HG02588 (cell line): Measurements from ENCODE around the gene NFKB1.

Experiments
- ATAC-seq: cut with Tn5 transposase; IDR thresholded peaks from one replicate; pipeline ENCODE4 v1.9.1; 2021; ENCODE audit warnings: mild to moderate bottlenecking, moderate library complexity; ENCODE audit not compliant: unreplicated experiment

The NFKB1 gene

GRCh38 chr4:102529977-102530376 is 28.8 kb downstream of the NFKB1 start:
- ATAC-seq = no peak

DNA sequence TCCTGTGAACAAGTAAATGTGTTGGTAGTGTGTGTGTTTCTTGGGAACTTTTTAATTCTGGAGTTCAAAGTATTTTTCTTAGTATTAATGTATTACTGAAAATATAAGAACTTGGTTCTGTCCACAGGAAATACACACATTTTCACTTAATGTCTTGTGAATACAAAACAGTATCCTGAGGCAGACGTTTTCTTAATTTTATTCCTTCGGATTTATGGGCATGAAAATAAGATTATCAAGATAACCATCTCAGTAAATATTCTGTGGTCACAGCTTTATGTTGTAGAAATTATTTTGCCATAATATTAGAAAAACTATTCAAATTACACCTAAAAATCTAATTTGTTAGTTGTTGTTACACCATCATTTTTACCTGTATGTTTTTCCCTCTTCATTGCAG is 29.8 kb downstream of the NFKB1 start:
- ATAC-seq = no peak

DNA sequence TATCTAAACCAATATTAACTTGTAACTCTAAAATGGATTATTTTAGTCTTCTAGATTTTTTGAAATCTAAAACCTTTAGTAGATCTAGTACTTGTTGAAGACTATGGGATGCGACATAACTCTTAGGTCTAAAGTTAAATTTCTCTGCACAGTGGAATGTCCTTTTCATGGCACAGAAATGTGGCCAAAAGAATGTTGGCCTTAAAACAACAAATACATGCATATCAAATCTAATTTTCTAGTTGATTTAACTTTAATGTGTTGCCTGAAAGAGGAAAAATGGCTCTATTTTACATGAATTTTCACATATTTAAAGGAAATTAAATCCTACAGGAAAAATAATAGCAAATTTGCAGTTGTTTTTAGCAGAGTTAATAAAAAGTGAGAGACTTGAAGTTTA is 30.3 kb downstream of the NFKB1 start:
- ATAC-seq = no peak

DNA sequence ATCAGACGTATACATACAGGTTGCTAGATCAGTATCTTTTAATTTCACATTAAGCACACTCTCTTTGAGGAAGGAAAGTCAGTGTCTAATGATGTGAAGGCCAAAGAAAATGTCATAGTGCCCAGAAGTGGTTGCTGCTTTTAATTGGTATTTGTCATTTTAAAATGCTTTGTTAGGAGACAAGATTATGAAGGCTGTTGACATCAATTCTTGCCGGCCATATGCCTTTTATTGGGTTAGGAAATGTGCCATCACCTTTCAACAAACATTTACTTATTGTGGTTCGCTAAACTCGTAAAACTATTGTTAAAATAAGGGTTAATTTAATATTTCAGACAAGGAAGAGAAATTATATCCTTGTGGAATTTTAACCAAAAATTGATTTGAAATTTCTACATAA is 32.2 kb downstream of the NFKB1 start:
- no peak for ATAC-seq

- ATAC-seq = no peak
These were observed 32.7 kb downstream of the NFKB1 start for GRCh38 chr4:102533904-102534303.

- no peak for ATAC-seq
These were observed 33.7 kb downstream of the NFKB1 start for GRCh38 chr4:102534845-102535244.

GRCh38 chr4:102535398-102536082 is 34.4 kb downstream of the NFKB1 start:
- peak; percentile 64 for ATAC-seq

DNA sequence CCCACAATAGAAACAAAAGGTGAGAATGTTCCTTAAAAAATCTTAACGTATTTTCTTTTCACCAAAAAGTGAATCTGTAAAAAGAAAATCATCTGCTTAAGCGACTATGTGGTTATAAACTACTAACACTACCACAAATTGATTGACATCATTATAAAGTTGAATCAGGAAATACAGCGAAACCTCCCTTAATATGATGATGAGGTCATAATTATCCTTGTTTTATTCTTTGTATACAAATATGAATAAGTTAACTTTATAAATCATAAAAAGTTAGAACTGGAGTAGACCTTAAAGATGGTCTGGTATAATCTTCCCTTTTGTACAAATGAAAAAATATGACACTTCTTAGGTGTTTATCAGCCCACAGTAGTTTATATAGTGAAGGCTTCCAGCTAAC is 35.6 kb downstream of the NFKB1 start:
- ATAC-seq = no peak

GRCh38 chr4:102537269-102537668 is 36.1 kb downstream of the NFKB1 start:
- ATAC-seq = no peak

DNA sequence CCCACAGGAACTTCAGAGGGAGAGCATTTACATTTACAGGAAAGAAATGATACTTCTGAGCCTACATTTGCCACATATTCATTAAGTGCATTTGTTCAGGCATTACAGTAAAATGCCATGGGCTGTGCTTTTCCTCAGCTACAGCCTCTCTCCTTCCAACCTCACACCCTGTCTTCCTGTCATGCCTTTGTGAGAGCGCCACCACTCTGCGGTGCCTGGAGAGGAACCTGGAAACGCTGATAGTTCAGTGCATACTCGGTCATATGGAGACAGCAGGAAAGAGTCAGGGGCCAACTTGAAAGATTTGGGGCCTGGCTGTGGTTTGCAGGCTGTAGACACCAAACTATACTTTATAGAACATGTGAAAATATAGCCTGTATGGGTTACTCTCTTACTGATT is 40.5 kb downstream of the NFKB1 start:
- no peak for ATAC-seq

DNA sequence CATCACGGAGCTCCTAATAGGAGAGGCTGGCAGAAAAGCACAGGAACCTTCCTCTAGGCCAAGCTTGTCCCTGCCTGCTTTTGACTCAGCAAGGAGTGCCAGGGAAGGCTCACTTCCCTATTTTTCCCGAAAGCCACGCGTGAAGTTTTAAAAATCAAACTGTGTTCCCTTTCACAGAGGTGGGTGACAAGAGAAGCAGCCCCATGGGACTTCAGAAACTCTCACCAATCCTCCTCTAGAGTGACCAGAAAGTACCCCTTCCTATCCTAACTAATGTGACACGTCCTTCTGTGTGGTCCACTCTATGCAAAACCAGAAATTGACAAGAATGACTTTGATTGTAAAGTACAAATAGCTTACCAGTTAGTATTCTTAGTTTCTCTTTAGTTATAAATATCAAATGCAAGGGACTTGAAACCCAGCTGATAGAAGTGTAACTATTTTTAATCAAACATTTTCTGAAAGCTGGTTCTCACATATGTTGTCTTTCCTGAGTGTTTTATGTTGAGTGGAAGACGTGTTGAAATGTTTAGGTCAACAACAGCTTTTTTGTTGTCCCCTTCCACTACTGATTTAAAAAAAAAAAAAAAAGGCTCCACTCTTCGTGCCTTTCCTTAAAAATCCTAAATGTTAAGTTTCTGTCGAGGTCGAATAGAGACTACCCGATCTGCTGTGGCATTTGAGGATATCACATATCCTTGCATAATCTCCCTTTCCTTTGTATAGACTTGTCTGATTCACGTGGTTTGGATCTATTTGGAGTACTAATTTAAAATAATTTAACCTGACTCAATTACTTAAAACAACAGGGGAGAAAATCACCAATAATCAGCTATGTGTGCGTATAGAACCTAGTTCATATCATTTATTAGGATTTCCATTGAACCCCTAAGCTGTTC is 42.1 kb downstream of the NFKB1 start:
- peak; percentile 81 for ATAC-seq

- ATAC-seq = peak; percentile 45
These were observed 45.5 kb downstream of the NFKB1 start for GRCh38 chr4:102546635-102547034.

GRCh38 chr4:102547973-102548372 is 46.8 kb downstream of the NFKB1 start:
- ATAC-seq = no peak

- no peak for ATAC-seq
These were observed 50.9 kb downstream of the NFKB1 start for GRCh38 chr4:102551958-102552565.

DNA sequence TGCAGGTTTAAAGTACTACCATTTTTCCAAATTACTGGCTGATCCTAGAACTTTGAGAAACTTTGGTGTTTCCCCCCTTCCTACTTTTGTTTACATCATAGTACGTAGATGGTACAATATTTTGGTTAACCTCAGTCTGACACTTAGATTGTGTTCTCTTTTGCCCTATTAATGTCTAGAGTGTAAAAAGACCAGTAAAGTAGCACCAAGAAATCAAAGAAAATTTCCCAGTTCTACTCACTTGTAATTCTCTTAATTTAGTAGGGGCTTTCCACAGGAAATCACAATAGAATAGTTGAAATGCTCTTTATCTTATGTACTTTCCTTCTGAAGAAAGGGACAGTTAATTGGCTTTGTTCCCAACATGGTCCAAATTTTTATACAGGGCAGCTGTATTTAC is 51.6 kb downstream of the NFKB1 start:
- no peak for ATAC-seq

- no peak for ATAC-seq
These were observed 52.8 kb downstream of the NFKB1 start for GRCh38 chr4:102553982-102554381.

GRCh38 chr4:102554482-102554881 is 53.3 kb downstream of the NFKB1 start:
- ATAC-seq = no peak

- ATAC-seq = no peak
These were observed 53.8 kb downstream of the NFKB1 start for GRCh38 chr4:102554992-102555391.

DNA sequence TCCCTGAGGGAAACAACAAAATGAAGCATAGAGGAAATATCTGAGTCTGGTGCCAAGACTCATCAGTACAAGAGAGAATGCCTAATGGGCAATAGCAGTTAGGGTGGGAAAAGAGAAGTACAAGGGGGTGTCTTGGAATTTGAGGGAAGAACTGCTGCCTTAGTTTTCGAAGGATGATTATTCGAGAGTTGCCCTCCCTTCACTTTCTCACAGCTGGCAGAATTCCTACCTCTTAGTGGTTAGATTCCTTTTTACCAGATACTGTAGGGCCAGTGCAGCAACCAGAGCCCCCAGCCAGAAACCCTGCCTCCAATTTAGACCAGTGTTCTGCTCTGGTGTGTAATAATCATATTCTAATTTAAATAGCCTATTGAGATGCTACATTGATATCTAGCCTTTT is 56.5 kb downstream of the NFKB1 start:
- ATAC-seq = no peak

DNA sequence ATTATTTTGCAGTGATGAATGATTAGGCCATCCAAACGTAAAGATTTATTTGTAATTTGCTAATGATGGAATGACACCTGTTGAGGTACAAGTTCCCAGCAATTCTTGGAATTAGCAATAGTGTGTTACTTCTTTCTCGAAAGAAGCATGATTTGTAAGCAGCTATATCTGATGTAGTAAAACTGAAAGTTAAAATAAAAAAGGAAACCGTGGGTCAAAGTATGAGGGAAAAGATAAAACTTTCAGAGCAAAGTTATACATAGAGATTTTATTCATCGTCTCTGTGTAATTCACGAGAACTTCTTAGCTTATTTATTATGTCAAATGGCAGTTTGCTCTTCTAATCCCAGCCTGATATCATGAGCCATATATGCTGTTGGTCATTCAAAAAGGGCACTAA is 59.0 kb downstream of the NFKB1 start:
- no peak for ATAC-seq

GRCh38 chr4:102560571-102561341 is 59.6 kb downstream of the NFKB1 start:
- no peak for ATAC-seq
